HG03045 (cell line): ENCODE results near the gene ADORA2A.

Experiments used
- ATAC-seq: cut with Tn5 transposase; IDR thresholded peaks from one replicate; pipeline ENCODE4 v1.9.1; 2021; ENCODE audit warnings: mild to moderate bottlenecking, moderate library complexity; ENCODE audit not compliant: unreplicated experiment

ADORA2A gene

GRCh38 chr22:24402460-24403192 lies 24.8 kb upstream of the ADORA2A start:
- no peak for ATAC-seq

- ATAC-seq: no peak
These were observed 24.1 kb upstream of the ADORA2A start for GRCh38 chr22:24403346-24403745.

GRCh38 chr22:24404561-24405275 lies 22.7 kb upstream of the ADORA2A start:
- ATAC-seq: no peak

GRCh38 chr22:24405631-24406321 lies 21.6 kb upstream of the ADORA2A start:
- ATAC-seq: no peak

GRCh38 chr22:24406322-24407277 lies 20.8 kb upstream of the ADORA2A start:
- ATAC-seq: no peak

- no peak for ATAC-seq
These were observed 20.1 kb upstream of the ADORA2A start for GRCh38 chr22:24407278-24407665.

GRCh38 chr22:24407884-24408283 lies 19.5 kb upstream of the ADORA2A start:
- no peak for ATAC-seq

- ATAC-seq: no peak
These were observed 18.8 kb upstream of the ADORA2A start for GRCh38 chr22:24408630-24409029.

GRCh38 chr22:24409707-24410106 lies 17.7 kb upstream of the ADORA2A start:
- ATAC-seq: no peak

GRCh38 chr22:24410110-24410856 lies 17.1 kb upstream of the ADORA2A start:
- no peak for ATAC-seq

- no peak for ATAC-seq
These were observed 16.0 kb upstream of the ADORA2A start for GRCh38 chr22:24411256-24412004.

- ATAC-seq: no peak
These were observed 15.1 kb upstream of the ADORA2A start for GRCh38 chr22:24412274-24412673.

- ATAC-seq: no peak
These were observed 14.1 kb upstream of the ADORA2A start for GRCh38 chr22:24413271-24413670.

- ATAC-seq: no peak
These were observed 13.5 kb upstream of the ADORA2A start for GRCh38 chr22:24413736-24414385.

GRCh38 chr22:24414523-24414922 lies 12.9 kb upstream of the ADORA2A start:
- no peak for ATAC-seq

- no peak for ATAC-seq
These were observed 12.1 kb upstream of the ADORA2A start for GRCh38 chr22:24414984-24415945.

GRCh38 chr22:24416095-24416494 lies 11.3 kb upstream of the ADORA2A start:
- no peak for ATAC-seq

- no peak for ATAC-seq
These were observed 10.8 kb upstream of the ADORA2A start for GRCh38 chr22:24416611-24417010.
